Liver (tissue), 9 donors: ENCODE results near the gene GIMAP5. TPM values are rescaled to one million over a fixed set of nuclear protein-coding genes. Genes with fewer than 3 reads are reported as not detected.
A peak's percentile ranks its signal among the peaks of the same experiment; 100 is the strongest.

Experiments
- DNase-seq: peaks from one replicate; pipeline ENCODE4 v3.0.0-alpha.2; 2017; ENCODE audit warnings: low spot score
- H3K27ac ChIP-seq, 2 donors: one replicate each; pipeline ENCODE4 v1.7.0; 2013; ENCODE audit warnings: inconsistent platforms in 2 of 2, low read length in 2 of 2, control low read depth in 1 of 2, low read depth in 1 of 2, mild to moderate bottlenecking in 1 of 2
- H3K27me3 ChIP-seq, 4 donors: one replicate each; pipeline versions ENCODE4 v1.6.1 to v1.7.0; 2013; ENCODE audit warnings: low read length in 3 of 4, inconsistent platforms in 1 of 4, mild to moderate bottlenecking in 1 of 4, moderate library complexity in 1 of 4; ENCODE audit not compliant: control insufficient read depth in 4 of 4, insufficient read depth in 4 of 4
- H3K36me3 ChIP-seq, 4 donors: one replicate each; pipeline versions ENCODE4 v1.6.1 to v1.7.0; 2013; ENCODE audit warnings: low read length in 3 of 4, mild to moderate bottlenecking in 3 of 4, low read depth in 1 of 4, moderate library complexity in 1 of 4; ENCODE audit not compliant: control insufficient read depth in 4 of 4, insufficient read depth in 3 of 4
- H3K4me1 ChIP-seq, 4 donors: one replicate each; pipeline versions ENCODE4 v1.6.1 to v1.7.0; 2013; ENCODE audit warnings: low read length in 3 of 4, mild to moderate bottlenecking in 3 of 4, moderate library complexity in 1 of 4; ENCODE audit not compliant: control insufficient read depth in 4 of 4, insufficient read depth in 4 of 4
- H3K4me3 ChIP-seq, 3 donors: one replicate each; pipeline versions ENCODE4 v1.6.1 to v1.7.0; 2013; ENCODE audit warnings: low read length in 3 of 3, control low read depth in 1 of 3, low read depth in 1 of 3, mild to moderate bottlenecking in 1 of 3
- H3K9ac ChIP-seq, 2 donors: one replicate each; pipeline ENCODE4 v1.7.0; 2013; ENCODE audit warnings: low read length in 2 of 2, mild to moderate bottlenecking in 2 of 2, moderate library complexity in 2 of 2, control low read depth in 1 of 2, low read depth in 1 of 2
- H3K9me3 ChIP-seq, 4 donors: one replicate each; pipeline versions ENCODE4 v1.6.1 to v1.7.0; 2013; ENCODE audit warnings: low read length in 3 of 4; ENCODE audit not compliant: control insufficient read depth in 4 of 4
- ATF3 ChIP-seq: IDR thresholded peaks from 2 replicates; pipeline ENCODE4 v1.6.1; 2016; ENCODE audit warnings: antibody characterized with exemption
- CTCF ChIP-seq: fragments of 150-350 bp; IDR thresholded peaks from 2 replicates; pipeline ENCODE4 v1.5.1; 2017; ENCODE audit warnings: improper control_type of control experiment, low read depth, low read length; ENCODE audit not compliant: missing input control
- EGR1 ChIP-seq, 2 donors: IDR thresholded peaks; 2 replicates each; pipeline ENCODE4 v1.6.1; 2016 to 2018; ENCODE audit warnings: antibody characterized with exemption in 2 of 2, low read depth in 2 of 2
- FOXA1 ChIP-seq: IDR thresholded peaks from 2 replicates; pipeline ENCODE4 v1.6.1; 2016; ENCODE audit warnings: antibody characterized with exemption
- FOXA2 ChIP-seq: IDR thresholded peaks from 2 replicates; pipeline ENCODE4 v1.6.1; 2016; ENCODE audit warnings: antibody characterized with exemption
- GABPA ChIP-seq, 2 donors: IDR thresholded peaks in 1 of 2; conservative IDR thresholded peaks in 1 of 2; 2 replicates each; pipeline ENCODE4 v1.6.1; 2016; ENCODE audit warnings: antibody characterized with exemption in 2 of 2, mild to moderate bottlenecking in 1 of 2, moderate library complexity in 1 of 2
- HNF4A ChIP-seq, 2 donors: conservative IDR thresholded peaks; 2 replicates each; pipeline ENCODE4 v1.6.1; 2016; ENCODE audit warnings: antibody characterized with exemption in 2 of 2, mild to moderate bottlenecking in 2 of 2
- HNF4G ChIP-seq: IDR thresholded peaks from 2 replicates; pipeline ENCODE4 v1.6.1; 2016; ENCODE audit warnings: antibody characterized with exemption
- JUND ChIP-seq, 2 donors: IDR thresholded peaks; 2 replicates each; pipeline ENCODE4 v1.6.1; 2016; ENCODE audit warnings: antibody characterized with exemption in 2 of 2
- MAX ChIP-seq: IDR thresholded peaks from 2 replicates; pipeline ENCODE4 v1.6.1; 2016; ENCODE audit warnings: antibody characterized with exemption
- NR2F2 ChIP-seq: IDR thresholded peaks from 2 replicates; pipeline ENCODE4 v1.6.1; 2016; ENCODE audit warnings: antibody characterized with exemption
- RAD21 ChIP-seq, 2 donors: IDR thresholded peaks; 2 replicates each; pipeline ENCODE4 v1.6.1; 2016; ENCODE audit warnings: antibody characterized with exemption in 2 of 2, mild to moderate bottlenecking in 2 of 2
- REST ChIP-seq: IDR thresholded peaks from 2 replicates; pipeline ENCODE4 v1.6.1; 2016; ENCODE audit warnings: antibody characterized with exemption, mild to moderate bottlenecking
- RXRA ChIP-seq, 2 donors: IDR thresholded peaks; 2 replicates each; pipeline ENCODE4 v1.6.1; 2017 to 2018; ENCODE audit warnings: antibody characterized with exemption in 2 of 2, mild to moderate bottlenecking in 1 of 2
- SP1 ChIP-seq: IDR thresholded peaks from 2 replicates; pipeline ENCODE4 v1.6.1; 2018; ENCODE audit warnings: antibody characterized with exemption, mild to moderate bottlenecking
- TAF1 ChIP-seq: conservative IDR thresholded peaks from 2 replicates; pipeline ENCODE4 v1.6.1; 2016; ENCODE audit warnings: antibody characterized with exemption, mild to moderate bottlenecking
- YY1 ChIP-seq: IDR thresholded peaks from 2 replicates; pipeline ENCODE4 v1.6.1; 2016; ENCODE audit warnings: antibody characterized with exemption, mild to moderate bottlenecking
- ZBTB33 ChIP-seq: IDR thresholded peaks from 2 replicates; pipeline ENCODE4 v1.6.1; 2016; ENCODE audit warnings: antibody characterized with exemption
- WGBS: extraction: QIAGEN DNeasy Blood & Tissue Kit; methylation state at CpG from one replicate; pipeline ENCODE4 v1.1.7; 2013; 5-methylcytosine and 5-hydroxymethylcytosine counted together
- polyA plus RNA-seq, 2 donors: library from polyadenylated mRNA; stranded (reverse) in 1 of 2; unstranded in 1 of 2; fragments of 200-250 nt in 1 of 2; fragments of >200 nt in 1 of 2; fragmentation: Nextera tagmentation in 1 of 2; extraction: Ambion mirVana in 1 of 2; gene quantifications; one replicate each; pipeline versions ENCODE4 v1.2.1 to v1.2.3, GENCODE V29; 2013 to 2015
- total RNA-seq, 2 donors: library from RNA; depleted of rRNA; stranded (reverse); fragments of >200 nt; gene quantifications; one replicate each; pipeline ENCODE4 v1.2.3, GENCODE V29; 2014
- donor health status: healthy.
- donor health status: healthy.
- donor health status: healthy.
- donor health status: healthy.
- donor health status: healthy.

The GIMAP5 gene
- total and polyA plus RNA-seq, 4 donors: 9.7 to 20.6 (median 12.1) TPM

GRCh38 chr7:150784954-150785353 lies 47.7 kb downstream of the GIMAP5 start:
- Histone ChIP-seq H3K9ac (peak overlapping the region; percentile 18 to 73), H3K4me3 (peak overlapping the region; percentile 4 to 47 (median 32)), H3K4me1 (peaks cover 12 to 60% (median 44%) of the 10 kb centered on the region in 4 donors), H3K27ac (peak overlapping the region; percentile 79 to 80), H3K9me3 (no peaks in the 10 kb centered on the region), H3K27me3 (no peaks in the 10 kb centered on the region), H3K36me3 (no peaks in the 10 kb centered on the region)
- no peak for DNase-seq
- WGBS: 23% methylated on average over 4 of the region's 4 CpGs
- TF ChIP-seq SP1: peak; percentile 22
- no peak for TF ChIP-seq MAX
- TF ChIP-seq EGR1 (IDR thresholded peaks at IDR 0.05; ENCODE audit: low read depth in 2 of 2): no peak
- no peak for TF ChIP-seq HNF4G
- TF ChIP-seq YY1: no peak
- peak; percentile 39 for TF ChIP-seq TAF1
- TF ChIP-seq GABPA (IDR thresholded peaks at IDR 0.05 in 1 of 2, conservative IDR thresholded peaks at IDR 0.05 in 1 of 2): no peak
- TF ChIP-seq NR2F2: no peak
- no peak for TF ChIP-seq JUND (IDR thresholded peaks at IDR 0.05)
- TF ChIP-seq CTCF: no peak
- peak; percentile 16 to 18 for TF ChIP-seq RAD21 (IDR thresholded peaks at IDR 0.05)
- TF ChIP-seq ATF3: no peak
- TF ChIP-seq FOXA1: no peak
- TF ChIP-seq FOXA2: no peak
- peak in 1 of 2 donors; percentile 65 for TF ChIP-seq RXRA (IDR thresholded peaks at IDR 0.05)
- no peak for TF ChIP-seq ZBTB33
- TF ChIP-seq HNF4A (conservative IDR thresholded peaks at IDR 0.05): peak in 1 of 2 donors; percentile 59
- TF ChIP-seq REST: peak; percentile 71
